GM19240 (cell line): ENCODE measurements around the gene ADAT3.
"Not testable (repeated sequence)": the region's sequence is repeated elsewhere in the genome, so short reads cannot be mapped to it uniquely, and the experiment has no call there.

Experiments used
- DNase-seq: peaks from one replicate; pipeline ENCODE4 v3.0.0; 2011; ENCODE audit warnings: low spot score; ENCODE audit not compliant: insufficient read length

The ADAT3 gene

GRCh38 chr19:1882786-1883692, 22.2 kb upstream of the ADAT3 start:
- DNase-seq, result no peak

- DNase-seq, result no peak
Observed at GRCh38 chr19:1883784-1884183, 21.4 kb upstream of the ADAT3 start.

GRCh38 chr19:1884291-1884718, 20.9 kb upstream of the ADAT3 start:
- DNase-seq, result no peak

GRCh38 chr19:1884719-1885334, 20.4 kb upstream of the ADAT3 start:
- DNase-seq, result no peak

- DNase-seq, result peak; percentile 99
Observed at GRCh38 chr19:1885398-1886119, 19.6 kb upstream of the ADAT3 start, which contains the start of gene ABHD17A. ABHD17A (minus strand) TSS chr19:1885496; CDS start chr19:1881566, 3,930 bp downstream.

- not testable (repeated sequence) for DNase-seq
Observed at GRCh38 chr19:1886360-1886759, 18.8 kb upstream of the ADAT3 start.

GRCh38 chr19:1888385-1888784, 16.8 kb upstream of the ADAT3 start:
- no peak for DNase-seq

GRCh38 chr19:1889907-1890306, 15.3 kb upstream of the ADAT3 start:
- no peak for DNase-seq

GRCh38 chr19:1893791-1894190, 11.4 kb upstream of the ADAT3 start:
- no peak for DNase-seq

- no peak for DNase-seq
Observed at GRCh38 chr19:1896508-1896907, 8.7 kb upstream of the ADAT3 start.

GRCh38 chr19:1901940-1902404, 3.2 kb upstream of the ADAT3 start:
- no peak for DNase-seq

GRCh38 chr19:1902923-1903322, 2.3 kb upstream of the ADAT3 start:
- DNase-seq, result no peak

GRCh38 chr19:1904860-1905109, 414 bp upstream of the ADAT3 start:
- no peak for DNase-seq

GRCh38 chr19:1905863-1906375, 720 bp downstream of the ADAT3 start:
- no peak for DNase-seq

- no peak for DNase-seq
Observed at GRCh38 chr19:1906985-1907562, 1.9 kb downstream of the ADAT3 start.

GRCh38 chr19:1907563-1908363, 2.6 kb downstream of the ADAT3 start:
- no peak for DNase-seq

GRCh38 chr19:1908364-1908678, 3.1 kb downstream of the ADAT3 start:
- no peak for DNase-seq

GRCh38 chr19:1909761-1910080, 4.5 kb downstream of the ADAT3 start:
- DNase-seq, result no peak

GRCh38 chr19:1910177-1910576, 5.0 kb downstream of the ADAT3 start:
- no peak for DNase-seq

- DNase-seq, result no peak
Observed at GRCh38 chr19:1911098-1911497, 5.9 kb downstream of the ADAT3 start.

GRCh38 chr19:1911995-1912394, 6.8 kb downstream of the ADAT3 start:
- DNase-seq, result no peak
